Inferior parietal cortex (tissue), 1 donor: ENCODE results near the gene OR6S1.

Source experiments
- DNase-seq: peaks from one replicate; pipeline ENCODE4 v3.0.0-alpha.2; 2016; ENCODE audit errors: extremely low spot score

Gene OR6S1, protein sequence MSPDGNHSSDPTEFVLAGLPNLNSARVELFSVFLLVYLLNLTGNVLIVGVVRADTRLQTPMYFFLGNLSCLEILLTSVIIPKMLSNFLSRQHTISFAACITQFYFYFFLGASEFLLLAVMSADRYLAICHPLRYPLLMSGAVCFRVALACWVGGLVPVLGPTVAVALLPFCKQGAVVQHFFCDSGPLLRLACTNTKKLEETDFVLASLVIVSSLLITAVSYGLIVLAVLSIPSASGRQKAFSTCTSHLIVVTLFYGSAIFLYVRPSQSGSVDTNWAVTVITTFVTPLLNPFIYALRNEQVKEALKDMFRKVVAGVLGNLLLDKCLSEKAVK

GRCh38 chr14:20641591-20641990, at the start of gene OR6S1:
OR6S1 (minus strand) TSS chr14:20641691; CDS start chr14:20641691, 0 bp downstream.
- no peak for DNase-seq

- peak; percentile 92 for DNase-seq
Observed at GRCh38 chr14:20690848-20691640, 49.6 kb upstream of the OR6S1 start.

- no peak for DNase-seq
Observed at GRCh38 chr14:20688167-20688839, 46.8 kb upstream of the OR6S1 start, which contains the start of gene ANG. ANG (plus strand) TSS chr14:20688764; CDS start chr14:20693565, 4,801 bp downstream.

- no peak for DNase-seq
Observed at GRCh38 chr14:20687362-20688166, 46.1 kb upstream of the OR6S1 start.

GRCh38 chr14:20686386-20687143, 45.1 kb upstream of the OR6S1 start:
- no peak for DNase-seq

- DNase-seq, result peak; percentile 21
Observed at GRCh38 chr14:20684662-20685456, 43.4 kb upstream of the OR6S1 start.

DNA sequence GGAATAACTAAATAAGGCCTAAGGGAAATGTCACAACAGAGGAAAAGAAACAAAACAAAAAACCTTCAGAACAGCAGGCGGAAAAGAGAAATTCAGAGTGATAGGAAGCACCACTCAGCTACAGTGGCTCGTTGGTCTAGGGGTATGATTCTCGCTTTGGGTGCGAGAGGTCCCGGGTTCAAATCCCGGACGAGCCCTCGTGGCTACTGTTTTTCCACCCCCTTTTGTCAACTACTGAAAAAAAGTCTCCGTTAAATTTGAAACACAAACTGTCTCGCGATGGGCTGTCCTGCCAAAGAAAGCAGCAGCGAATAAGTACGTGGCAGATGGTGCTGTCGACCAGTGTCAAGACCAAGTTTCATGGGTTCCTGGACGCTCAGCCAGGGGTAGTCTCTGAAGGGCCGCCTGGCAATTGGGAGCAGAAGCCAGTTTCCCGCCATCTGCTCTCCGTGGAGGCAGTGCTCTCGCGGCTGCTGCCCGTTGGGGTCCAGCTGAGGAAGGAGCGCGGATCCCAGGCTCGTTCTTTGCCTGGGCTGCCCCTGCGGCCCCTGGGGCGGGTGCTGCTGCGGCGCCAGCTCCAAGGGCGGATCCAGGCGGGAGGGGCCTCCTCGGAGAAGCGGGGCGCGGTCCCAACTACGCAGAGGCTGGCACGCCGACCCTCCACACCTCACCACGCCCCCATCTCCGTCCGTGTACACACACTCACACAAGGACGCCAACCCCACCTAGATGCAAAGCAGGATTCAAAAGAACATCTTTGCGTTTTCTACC, 42.6 kb upstream of the OR6S1 start, which contains the start of gene RNASE4:
TSS of gene RNASE4 (plus strand) at position 670 of the 771 bp plus-strand sequence. CDS start 14,812 bp downstream, outside the sequence.
- DNase-seq, result peak; percentile 93

DNA sequence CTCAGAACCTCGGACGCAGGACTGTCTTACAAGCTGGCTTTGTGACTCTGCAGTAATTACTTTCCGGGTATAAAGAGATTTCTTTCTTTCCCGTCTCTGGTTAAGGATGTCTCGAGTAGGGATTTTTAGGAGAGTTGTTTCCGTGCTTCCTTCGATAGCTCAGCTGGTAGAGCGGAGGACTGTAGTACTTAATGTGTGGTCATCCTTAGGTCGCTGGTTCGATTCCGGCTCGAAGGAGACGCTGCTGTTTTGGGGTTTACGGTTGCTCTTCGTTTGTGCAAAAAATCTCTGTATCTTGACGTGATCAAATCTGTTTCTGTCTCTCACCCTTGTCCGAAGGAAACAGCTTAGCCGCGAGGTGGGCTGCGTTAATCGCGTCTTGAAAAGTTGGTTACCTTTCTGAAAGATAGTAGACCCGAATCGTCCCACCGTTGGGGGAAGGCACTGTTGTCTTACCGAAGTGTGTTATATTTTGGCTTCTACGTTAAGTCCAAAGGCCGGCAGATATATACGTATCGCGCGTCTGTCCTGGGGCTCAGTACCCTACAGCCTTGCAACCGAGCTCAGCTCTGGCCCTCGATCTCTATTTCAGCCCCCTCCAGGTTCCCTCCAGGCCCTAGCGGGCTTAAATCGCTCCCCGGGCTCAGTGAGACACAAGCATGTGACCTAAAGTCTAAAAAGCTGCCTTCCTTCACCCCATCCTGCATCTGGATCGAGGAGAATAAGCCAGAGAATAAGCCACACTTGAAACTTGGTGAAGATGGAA, 41.8 kb upstream of the OR6S1 start:
- peak; percentile 95 for DNase-seq

DNA sequence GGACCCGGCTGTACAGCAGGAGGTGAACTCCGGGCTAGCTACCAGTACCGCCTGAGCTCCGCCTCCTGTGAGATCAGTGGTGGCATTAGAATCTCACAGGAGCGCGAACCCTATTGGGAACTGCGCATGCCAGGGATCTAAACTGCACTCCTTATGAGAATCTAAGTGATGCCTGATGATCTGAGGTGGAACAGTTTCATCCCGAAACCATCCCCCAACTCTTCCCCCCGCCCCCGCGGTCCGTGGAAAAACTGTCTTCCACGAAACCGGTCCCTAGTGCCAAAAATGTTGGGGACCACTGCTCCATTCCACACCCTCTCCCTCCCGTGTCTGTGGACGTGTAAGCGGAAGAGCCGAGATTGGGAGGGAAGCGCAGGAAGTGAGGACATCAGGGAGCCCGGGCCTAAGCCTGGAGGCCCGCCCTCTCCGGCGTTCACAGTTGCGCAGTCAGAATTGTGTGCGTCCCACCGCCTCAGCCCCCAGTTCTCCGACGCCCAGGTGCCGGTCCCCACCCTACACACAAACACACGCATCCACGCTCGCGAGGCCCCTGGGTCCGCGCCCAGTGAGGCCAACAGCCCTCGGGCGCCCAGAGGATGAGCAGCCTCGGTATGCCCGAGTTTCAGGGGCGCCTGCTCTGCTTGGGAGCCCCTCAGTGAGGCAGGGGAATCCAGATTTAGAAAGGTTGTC, 41.1 kb upstream of the OR6S1 start:
- DNase-seq, result peak; percentile 95

DNA sequence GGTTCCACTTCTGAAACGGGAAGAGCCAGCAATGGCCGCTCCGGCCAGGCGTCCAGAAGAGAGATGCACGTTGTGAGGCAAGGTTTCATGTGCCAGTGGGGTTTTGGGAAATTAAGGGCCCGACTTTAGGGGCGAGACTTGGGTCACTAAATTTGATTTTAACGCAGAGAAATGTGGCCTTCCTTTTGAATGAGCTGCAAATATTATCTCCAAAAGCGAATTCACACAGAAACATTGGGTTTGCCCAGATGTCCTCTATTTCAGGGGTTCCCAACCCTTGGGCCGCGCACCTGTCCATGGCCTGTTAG, 40.6 kb upstream of the OR6S1 start:
- no peak for DNase-seq

DNA sequence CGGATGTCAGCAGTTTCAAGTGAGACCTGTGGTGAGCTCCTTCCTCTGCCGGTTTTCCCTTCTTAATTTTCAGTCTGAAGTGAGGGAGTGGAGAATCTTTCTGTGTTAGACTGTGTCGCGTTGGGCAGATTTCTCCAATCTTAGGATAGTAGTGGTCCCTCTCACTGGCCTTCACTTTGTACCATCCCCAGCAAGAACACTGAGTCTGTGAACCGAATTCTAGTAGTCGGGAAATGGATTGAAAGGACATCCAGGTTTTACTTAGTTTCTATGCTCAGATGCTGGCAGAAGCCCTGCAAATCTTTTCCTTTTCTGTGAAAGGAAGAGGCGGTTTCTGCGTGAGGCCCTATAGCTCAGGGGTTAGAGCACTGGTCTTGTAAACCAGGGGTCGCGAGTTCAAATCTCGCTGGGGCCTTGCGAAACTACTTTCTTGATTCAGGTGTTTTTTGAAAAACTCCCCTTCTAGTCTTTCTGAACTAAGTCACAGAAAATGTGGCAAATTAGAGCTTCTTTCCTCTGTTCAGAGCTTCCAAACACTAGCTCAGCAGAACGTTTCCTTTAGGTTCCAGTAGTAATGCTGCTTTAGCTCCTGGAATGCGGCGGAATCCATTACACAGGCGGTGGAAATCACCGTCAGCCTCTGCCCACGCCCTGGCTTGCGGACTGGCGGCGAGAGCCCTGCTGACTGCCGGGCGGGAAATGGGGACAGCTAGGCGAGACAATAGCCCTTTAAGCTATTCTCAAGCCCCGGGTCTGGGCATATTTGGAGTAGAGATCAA, 40.0 kb upstream of the OR6S1 start:
- DNase-seq, result peak; percentile 94

DNA sequence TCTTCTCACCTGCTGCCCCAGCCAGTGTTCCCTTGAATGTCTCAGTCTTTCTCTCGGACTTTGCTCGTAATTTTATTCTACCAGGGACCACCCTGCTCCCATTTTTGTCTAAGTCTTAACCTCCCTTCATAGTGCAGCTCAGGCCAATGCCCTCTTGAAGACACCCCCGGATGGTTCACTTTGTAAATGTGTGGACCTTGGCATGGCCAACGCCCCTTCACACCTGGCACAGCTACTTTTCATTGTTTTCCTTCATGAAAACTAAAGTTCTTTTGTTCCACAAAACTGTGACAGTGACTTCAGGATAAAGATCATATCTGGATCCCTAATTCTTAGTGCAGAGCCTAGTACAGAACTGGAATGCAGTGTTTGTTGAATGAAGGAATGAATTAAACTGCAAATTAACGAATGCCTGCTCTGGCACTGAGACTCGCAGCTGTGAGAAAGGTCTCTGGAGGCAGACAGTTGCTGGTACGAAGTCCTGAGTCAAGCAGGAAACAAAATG, 39.4 kb upstream of the OR6S1 start:
- DNase-seq, result no peak

DNA sequence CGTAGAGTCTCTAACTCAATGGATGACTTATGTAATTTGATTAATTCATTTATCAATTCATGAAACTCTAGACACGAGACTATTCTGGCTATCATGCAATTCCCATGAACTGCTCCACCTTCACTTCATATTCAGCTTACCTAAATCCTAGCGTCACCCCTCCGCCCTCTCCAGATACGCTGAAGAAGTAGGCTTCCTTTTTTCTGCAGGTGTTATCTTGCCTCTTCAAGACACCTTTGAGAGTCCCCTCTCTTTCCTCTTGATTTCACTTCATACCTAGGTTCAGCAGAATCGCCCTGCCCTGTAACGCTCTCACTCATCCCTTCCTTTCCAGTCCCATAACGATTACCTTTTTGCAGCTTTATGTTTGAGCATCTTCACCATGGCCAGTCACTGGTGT, 38.9 kb upstream of the OR6S1 start:
- DNase-seq, result no peak

DNA sequence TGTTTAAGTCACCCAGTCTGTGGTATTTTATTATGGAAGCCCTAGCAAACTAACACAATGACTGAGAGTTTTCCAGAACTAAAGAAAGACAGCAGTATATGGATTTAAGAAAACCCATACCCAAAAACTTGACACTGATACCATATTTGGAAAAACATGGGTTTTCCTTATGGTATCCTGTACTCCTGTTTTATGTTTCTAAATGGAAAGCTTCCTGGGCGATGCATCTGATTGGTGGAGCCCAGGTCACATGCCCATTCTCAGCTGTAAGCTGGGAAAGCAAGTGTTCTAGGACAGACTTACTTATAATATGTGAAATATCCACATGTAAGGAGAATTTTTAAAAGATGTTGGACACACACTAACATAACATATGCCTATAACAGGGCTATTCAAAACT, 38.4 kb upstream of the OR6S1 start:
- peak; percentile 54 for DNase-seq

DNA sequence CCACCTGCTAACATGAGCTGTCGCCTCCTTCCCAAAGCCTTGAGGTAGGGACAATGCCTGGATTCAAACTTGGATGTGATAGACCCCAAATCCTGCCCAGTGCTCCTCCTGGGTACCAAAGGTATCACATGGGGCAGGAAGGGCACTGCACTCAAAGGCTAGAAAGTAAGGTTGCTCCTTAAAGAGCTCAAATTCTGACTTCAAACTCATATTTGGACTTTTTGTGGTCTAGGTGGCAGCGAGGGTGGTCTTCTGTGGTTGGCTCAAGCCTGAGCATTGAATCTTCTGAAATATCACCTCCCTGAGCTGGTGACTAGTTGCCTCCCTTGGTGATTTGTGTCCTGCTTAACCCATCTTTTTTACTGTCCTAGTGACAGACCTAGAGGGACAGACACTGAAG, 34.6 kb upstream of the OR6S1 start:
- no peak for DNase-seq

GRCh38 chr14:20675669-20676068, 34.2 kb upstream of the OR6S1 start:
- DNase-seq, result no peak
